H4 (cell line): ENCODE measurements around the gene SETBP1. TPM values are rescaled to one million over a fixed set of nuclear protein-coding genes. Genes with fewer than 3 reads are reported as not detected.
A peak's percentile ranks its signal among the peaks of the same experiment; 100 is the strongest.

Experiments
- DNase-seq: peaks from one replicate; pipeline ENCODE4 v3.0.0-alpha.2; 2015; ENCODE audit warnings: low spot score
- total RNA-seq: library from RNA; depleted of rRNA; stranded (reverse); fragments of >200 nt; shearing (Covaris generic); gene quantifications from 2 replicates; pipeline ENCODE4 v1.2.3, GENCODE V29; 2014; rRNA removed

Gene SETBP1
- 2.7 and 3.6 TPM in 2 replicates for total RNA-seq

- peak; percentile 63 for DNase-seq
Measured at GRCh38 chr18:44680273-44681075, at the start of gene SETBP1. TSS of gene SETBP1 (plus strand) at chr18:44680888. CDS start at chr18:44701347, 20,459 bp downstream.

- DNase-seq = no peak
Measured at GRCh38 chr18:44632469-44633145, 48.1 kb upstream of the SETBP1 start.

- DNase-seq = no peak
Measured at GRCh38 chr18:44635546-44635945, 45.1 kb upstream of the SETBP1 start.

GRCh38 chr18:44636241-44636640, 44.4 kb upstream of the SETBP1 start:
- DNase-seq = no peak

- peak; percentile 50 for DNase-seq
Measured at GRCh38 chr18:44637210-44638033, 43.3 kb upstream of the SETBP1 start.

GRCh38 chr18:44638034-44638540, 42.6 kb upstream of the SETBP1 start:
- no peak for DNase-seq

GRCh38 chr18:44638811-44639210, 41.9 kb upstream of the SETBP1 start:
- no peak for DNase-seq

- no peak for DNase-seq
Measured at GRCh38 chr18:44643004-44643403, 37.7 kb upstream of the SETBP1 start.

- DNase-seq = peak; percentile 23
Measured at GRCh38 chr18:44651478-44651877, 29.2 kb upstream of the SETBP1 start.

- no peak for DNase-seq
Measured at GRCh38 chr18:44651918-44652572, 28.6 kb upstream of the SETBP1 start.

- DNase-seq = no peak
Measured at GRCh38 chr18:44652722-44653121, 28.0 kb upstream of the SETBP1 start.

GRCh38 chr18:44654573-44654972, 26.1 kb upstream of the SETBP1 start:
- peak; percentile 78 for DNase-seq

- no peak for DNase-seq
Measured at GRCh38 chr18:44655435-44655834, 25.3 kb upstream of the SETBP1 start.

- DNase-seq = no peak
Measured at GRCh38 chr18:44659771-44660170, 20.9 kb upstream of the SETBP1 start.

GRCh38 chr18:44668270-44668975, 12.3 kb upstream of the SETBP1 start:
- no peak for DNase-seq

- no peak for DNase-seq
Measured at GRCh38 chr18:44671914-44672313, 8.8 kb upstream of the SETBP1 start.

GRCh38 chr18:44672506-44672905, 8.2 kb upstream of the SETBP1 start:
- DNase-seq = no peak

- no peak for DNase-seq
Measured at GRCh38 chr18:44673256-44673880, 7.3 kb upstream of the SETBP1 start.

GRCh38 chr18:44677933-44678332, 2.8 kb upstream of the SETBP1 start:
- DNase-seq = no peak

- no peak for DNase-seq
Measured at GRCh38 chr18:44678725-44679055, 2.0 kb upstream of the SETBP1 start.
